Immature natural killer cell (primary cell): Measurements from ENCODE around the gene PARP3. TPM values are rescaled to one million over a fixed set of nuclear protein-coding genes. Genes with fewer than 3 reads are reported as not detected.

Experiments
- DNase-seq, 3 donors: peaks; one replicate each; pipeline ENCODE4 v3.0.0; 2022; ENCODE audit warnings: mixed read lengths in 1 of 3
- H3K27ac Mint-ChIP-seq, 6 donors: one replicate each; pipeline ENCODE4 v1.8.0; 2020; ENCODE audit warnings: mixed read lengths in 6 of 6, mild to moderate bottlenecking in 5 of 6, inconsistent platforms in 4 of 6, moderate library complexity in 3 of 6
- H3K27me3 Mint-ChIP-seq, 3 donors: one replicate each; pipeline ENCODE4 v1.8.0; 2020 to 2021; ENCODE audit warnings: low read depth in 3 of 3, mild to moderate bottlenecking in 3 of 3, mixed read lengths in 3 of 3, moderate library complexity in 3 of 3, inconsistent platforms in 1 of 3
- H3K36me3 Mint-ChIP-seq, 3 donors: one replicate each; pipeline ENCODE4 v1.8.0; 2020; ENCODE audit warnings: mixed read lengths in 3 of 3, inconsistent platforms in 2 of 3, mild to moderate bottlenecking in 2 of 3
- H3K4me1 Mint-ChIP-seq, 2 donors: one replicate each; pipeline ENCODE4 v1.8.0; 2020; ENCODE audit warnings: inconsistent platforms in 2 of 2, mild to moderate bottlenecking in 2 of 2, mixed read lengths in 2 of 2, moderate library complexity in 1 of 2
- H3K4me3 Mint-ChIP-seq, 5 donors: one replicate each; pipeline ENCODE4 v1.8.0; 2020; ENCODE audit warnings: mild to moderate bottlenecking in 5 of 5, mixed read lengths in 5 of 5, inconsistent platforms in 3 of 5, moderate library complexity in 3 of 5
- H3K9me3 Mint-ChIP-seq, 6 donors: one replicate each; pipeline ENCODE4 v1.8.0; 2020; ENCODE audit warnings: mild to moderate bottlenecking in 6 of 6, mixed read lengths in 6 of 6, inconsistent platforms in 4 of 6, moderate library complexity in 3 of 6
- polyA plus RNA-seq, 3 donors: library from polyadenylated mRNA; unstranded; fragments of 300-500 nt; fragmentation: Illumina TruSeq; gene quantifications; one replicate each; pipeline ENCODE4 v1.2.3, GENCODE V29; 2021

PARP3 gene
- polyA plus RNA-seq, 3 donors from 2014 or later = 2.3 to 2.9 TPM; not detected in 1

- no peak overlapping the region for H3K27ac Mint-ChIP-seq
- no peak overlapping the region for H3K4me3 Mint-ChIP-seq
- no peak for DNase-seq
- H3K27me3 Mint-ChIP-seq = peaks cover 3 to 10% (median 7%) of the 10 kb centered on the region in 3 donors
- peaks cover 0 to 4% (median 0%) of the 10 kb centered on the region in 3 donors for H3K36me3 Mint-ChIP-seq
- H3K4me1 Mint-ChIP-seq = peaks cover 0 to 9% of the 10 kb centered on the region in 2 donors
- no peaks in the 10 kb centered on the region for H3K9me3 Mint-ChIP-seq
Measured at GRCh38 chr3:51960386-51960785, 18.2 kb downstream of the PARP3 start.

- Mint-ChIP-seq H3K27ac (no peak overlapping the region), H3K4me1 (peaks cover 0 to 13% of the 10 kb centered on the region in 2 donors), H3K9me3 (no peaks in the 10 kb centered on the region), H3K27me3 (peaks cover 3 to 10% (median 8%) of the 10 kb centered on the region in 3 donors), H3K4me3 (no peak overlapping the region), H3K36me3 (peaks cover 0 to 4% (median 0%) of the 10 kb centered on the region in 3 donors)
- no peak for DNase-seq
Measured at GRCh38 chr3:51961011-51961410, 18.8 kb downstream of the PARP3 start.

GRCh38 chr3:51961602-51962569, 19.7 kb downstream of the PARP3 start:
- Mint-ChIP-seq H3K9me3 (no peaks in the 10 kb centered on the region), H3K4me3 (no peak overlapping the region), H3K27me3 (peaks cover 3 to 10% (median 7%) of the 10 kb centered on the region in 3 donors), H3K27ac (peak overlapping the region in 1 of 6 donors; percentile 13), H3K36me3 (peaks cover 0 to 4% (median 0%) of the 10 kb centered on the region in 3 donors), H3K4me1 (peaks cover 0 to 12% of the 10 kb centered on the region in 2 donors)
- DNase-seq = no peak

GRCh38 chr3:51962854-51963530, 20.8 kb downstream of the PARP3 start:
- DNase-seq = no peak
- no peak overlapping the region for H3K27ac Mint-ChIP-seq
- no peak overlapping the region for H3K4me3 Mint-ChIP-seq
- H3K4me1 Mint-ChIP-seq = peaks cover 0 to 13% of the 10 kb centered on the region in 2 donors
- H3K36me3 Mint-ChIP-seq = peaks cover 0 to 4% (median 0%) of the 10 kb centered on the region in 3 donors
- H3K9me3 Mint-ChIP-seq = no peaks in the 10 kb centered on the region
- H3K27me3 Mint-ChIP-seq = peaks cover 3 to 8% (median 6%) of the 10 kb centered on the region in 3 donors

GRCh38 chr3:51963951-51964451, 21.8 kb downstream of the PARP3 start:
- H3K27me3 Mint-ChIP-seq = peaks cover 2 to 6% (median 3%) of the 10 kb centered on the region in 3 donors
- no peak for DNase-seq
- no peak overlapping the region for H3K27ac Mint-ChIP-seq
- no peaks in the 10 kb centered on the region for H3K36me3 Mint-ChIP-seq
- H3K4me1 Mint-ChIP-seq = peaks cover 2 to 16% of the 10 kb centered on the region in 2 donors
- H3K9me3 Mint-ChIP-seq = no peaks in the 10 kb centered on the region
- H3K4me3 Mint-ChIP-seq = no peak overlapping the region

GRCh38 chr3:51964521-51964920, 22.4 kb downstream of the PARP3 start:
- Mint-ChIP-seq H3K4me3 (no peak overlapping the region), H3K4me1 (peaks cover 5 to 17% of the 10 kb centered on the region in 2 donors), H3K9me3 (no peaks in the 10 kb centered on the region), H3K36me3 (no peaks in the 10 kb centered on the region), H3K27ac (no peak overlapping the region), H3K27me3 (peaks cover 2 to 6% (median 3%) of the 10 kb centered on the region in 3 donors)
- no peak for DNase-seq

- Mint-ChIP-seq H3K9me3 (no peaks in the 10 kb centered on the region), H3K4me3 (peak overlapping the region; percentile 76 to 88 (median 82)), H3K27me3 (peaks cover 3 to 6% (median 4%) of the 10 kb centered on the region in 3 donors), H3K36me3 (no peaks in the 10 kb centered on the region), H3K27ac (peak overlapping the region in 1 of 6 donors; percentile 64), H3K4me1 (peaks cover 5 to 17% of the 10 kb centered on the region in 2 donors)
- DNase-seq = no peak
Measured at GRCh38 chr3:51966016-51966415, 23.9 kb downstream of the PARP3 start.

GRCh38 chr3:51966486-51966885, 24.3 kb downstream of the PARP3 start:
- peak overlapping the region; percentile 76 to 88 (median 82) for H3K4me3 Mint-ChIP-seq
- H3K27me3 Mint-ChIP-seq = peaks cover 3 to 6% (median 4%) of the 10 kb centered on the region in 3 donors
- H3K9me3 Mint-ChIP-seq = no peaks in the 10 kb centered on the region
- H3K27ac Mint-ChIP-seq = peak overlapping the region in 4 of 6 donors; percentile 26 to 71 (median 55)
- no peak for DNase-seq
- H3K4me1 Mint-ChIP-seq = peaks cover 5 to 17% of the 10 kb centered on the region in 2 donors
- H3K36me3 Mint-ChIP-seq = no peaks in the 10 kb centered on the region

GRCh38 chr3:51966922-51967383, 24.8 kb downstream of the PARP3 start:
- Mint-ChIP-seq H3K27ac (peak overlapping the region in 3 of 6 donors; percentile 26 to 71 (median 55)), H3K27me3 (peaks cover 3 to 6% (median 4%) of the 10 kb centered on the region in 3 donors), H3K4me3 (peak overlapping the region; percentile 76 to 88 (median 82)), H3K9me3 (no peaks in the 10 kb centered on the region), H3K4me1 (peaks cover 5 to 17% of the 10 kb centered on the region in 2 donors), H3K36me3 (no peaks in the 10 kb centered on the region)
- DNase-seq = no peak

- no peaks in the 10 kb centered on the region for H3K9me3 Mint-ChIP-seq
Measured at GRCh38 chr3:51967384-51968169, 25.4 kb downstream of the PARP3 start, which contains the start of gene PCBP4. PCBP4 (minus strand) TSS chr3:51967454; CDS start chr3:51961240, 6,214 bp downstream.

GRCh38 chr3:51968170-51968775, 26.1 kb downstream of the PARP3 start:
- Mint-ChIP-seq H3K4me1 (peaks cover 5 to 17% of the 10 kb centered on the region in 2 donors), H3K4me3 (peak overlapping the region; percentile 61 to 83 (median 74)), H3K27ac (peak overlapping the region in 1 of 6 donors; percentile 57), H3K9me3 (no peaks in the 10 kb centered on the region), H3K36me3 (no peaks in the 10 kb centered on the region), H3K27me3 (peaks cover 3 to 6% (median 4%) of the 10 kb centered on the region in 3 donors)
- no peak for DNase-seq

More at GRCh38 chr3:51967384-51968169, 25.4 kb downstream of the PARP3 start, which contains the start of gene PCBP4:
- Mint-ChIP-seq H3K27ac (peak within 1 kb of the TSS in 5 of 6 donors; percentile 26 to 71 (median 55)), H3K4me1 (peaks cover 5 to 17% of the 10 kb centered on the region in 2 donors), H3K36me3 (no peaks in the 10 kb centered on the region), H3K27me3 (peaks cover 3 to 6% (median 4%) of the 10 kb centered on the region in 3 donors), H3K4me3 (peak within 1 kb of the TSS; percentile 81 to 88 (median 83))
- peak in 2 of 3 donors; percentile 36 for DNase-seq
